KOPT-K1 (cell line): ENCODE measurements around the gene CHST14.
"Not testable (repeated sequence)": the region's sequence is repeated elsewhere in the genome, so short reads cannot be mapped to it uniquely, and the experiment has no call there.

Experiments
- H3K27ac ChIP-seq: fragments of 200-600 bp; sonication (generic); 2 replicates; pipeline ENCODE4 v1.5.1; 2016; ENCODE audit warnings: antibody characterized with exemption, mild to moderate bottlenecking, low read depth, low read length; ENCODE audit not compliant: poor library complexity, severe bottlenecking
- H3K36me3 ChIP-seq: fragments of 200-600 bp; sonication (generic); 2 replicates; pipeline ENCODE4 v1.5.1; 2017; ENCODE audit warnings: antibody characterized with exemption, mild to moderate bottlenecking, low read length, moderate library complexity; ENCODE audit not compliant: insufficient read depth
- H3K9me3 ChIP-seq: fragments of 200-600 bp; sonication (generic); 2 replicates; pipeline ENCODE4 v1.5.1; 2017; ENCODE audit warnings: antibody characterized with exemption, low read length, mild to moderate bottlenecking; ENCODE audit not compliant: insufficient read depth, poor library complexity, severe bottlenecking

The CHST14 gene

GRCh38 chr15:40451527-40452158, 19.1 kb upstream of the CHST14 start:
- H3K36me3 ChIP-seq, result no peaks in the 10 kb centered on the region
- peak overlapping the region; percentile 4 for H3K27ac ChIP-seq
- no peaks in the 10 kb centered on the region for H3K9me3 ChIP-seq

- Histone ChIP-seq H3K36me3 (no peaks in the 10 kb centered on the region), H3K27ac (peak overlapping the region; percentile 4), H3K9me3 (no peaks in the 10 kb centered on the region)
Observed at GRCh38 chr15:40452296-40453090, 18.3 kb upstream of the CHST14 start.

- not testable (repeated sequence) for H3K36me3 ChIP-seq, H3K9me3 ChIP-seq
- peak overlapping the region; percentile 47 for H3K27ac ChIP-seq
Observed at GRCh38 chr15:40453941-40454340, 16.8 kb upstream of the CHST14 start.

GRCh38 chr15:40454904-40455391, 15.8 kb upstream of the CHST14 start:
- Histone ChIP-seq H3K9me3 (no peaks in the 10 kb centered on the region), H3K36me3 (peaks cover 16% of the 10 kb centered on the region; the same call in 1 of the 2 replicates), H3K27ac (peak overlapping the region; percentile 47)

- Histone ChIP-seq H3K27ac (no peak overlapping the region), H3K36me3 (peaks cover 16% of the 10 kb centered on the region; the same call in 1 of the 2 replicates), H3K9me3 (no peaks in the 10 kb centered on the region)
Observed at GRCh38 chr15:40456299-40456712, 14.5 kb upstream of the CHST14 start.

GRCh38 chr15:40456738-40457137, 14.0 kb upstream of the CHST14 start:
- no peaks in the 10 kb centered on the region for H3K9me3 ChIP-seq
- no peak overlapping the region for H3K27ac ChIP-seq
- peaks cover 18% of the 10 kb centered on the region; the same call in 1 of the 2 replicates for H3K36me3 ChIP-seq

- H3K27ac ChIP-seq, result no peak overlapping the region
- H3K9me3 ChIP-seq, result no peaks in the 10 kb centered on the region
- peaks cover 32% of the 10 kb centered on the region; the same call in 1 of the 2 replicates for H3K36me3 ChIP-seq
Observed at GRCh38 chr15:40458495-40459371, 12.1 kb upstream of the CHST14 start.

- H3K36me3 ChIP-seq, result peaks cover 40% of the 10 kb centered on the region
- no peaks in the 10 kb centered on the region for H3K9me3 ChIP-seq
- no peak overlapping the region for H3K27ac ChIP-seq
Observed at GRCh38 chr15:40459391-40460015, 11.3 kb upstream of the CHST14 start.

GRCh38 chr15:40460404-40460803, 10.4 kb upstream of the CHST14 start:
- Histone ChIP-seq H3K9me3 (no peaks in the 10 kb centered on the region), H3K27ac (no peak overlapping the region), H3K36me3 (peaks cover 49% of the 10 kb centered on the region)

- Histone ChIP-seq H3K9me3 (no peaks in the 10 kb centered on the region), H3K27ac (no peak overlapping the region), H3K36me3 (peaks cover 62% of the 10 kb centered on the region)
Observed at GRCh38 chr15:40461958-40462357, 8.8 kb upstream of the CHST14 start.

- H3K27ac ChIP-seq, result no peak overlapping the region
- no peaks in the 10 kb centered on the region for H3K9me3 ChIP-seq
- H3K36me3 ChIP-seq, result peaks cover 71% of the 10 kb centered on the region
Observed at GRCh38 chr15:40463279-40463678, 7.5 kb upstream of the CHST14 start.

- Histone ChIP-seq H3K27ac (no peak overlapping the region), H3K36me3 (peaks cover 69% of the 10 kb centered on the region), H3K9me3 (no peaks in the 10 kb centered on the region)
Observed at GRCh38 chr15:40463886-40464545, 6.8 kb upstream of the CHST14 start.

- H3K27ac ChIP-seq, result no peak overlapping the region
- H3K36me3 ChIP-seq, result peaks cover 62% of the 10 kb centered on the region
- H3K9me3 ChIP-seq, result no peaks in the 10 kb centered on the region
Observed at GRCh38 chr15:40464595-40465185, 6.1 kb upstream of the CHST14 start.

- Histone ChIP-seq H3K27ac (no peak overlapping the region), H3K9me3 (no peaks in the 10 kb centered on the region), H3K36me3 (peaks cover 61% of the 10 kb centered on the region)
Observed at GRCh38 chr15:40465939-40466338, 4.8 kb upstream of the CHST14 start.
